SW 1271 (cell line): ENCODE data around the gene FBF1.
"Not testable (repeated sequence)": the region's sequence is repeated elsewhere in the genome, so short reads cannot be mapped to it uniquely, and the experiment has no call there.

ENCODE experiments used
- DNase-seq, 2 experiments: peaks; one replicate each; lab custom pipeline; 2025; lab: John Stamatoyannopoulos, UW

The FBF1 gene, protein sequence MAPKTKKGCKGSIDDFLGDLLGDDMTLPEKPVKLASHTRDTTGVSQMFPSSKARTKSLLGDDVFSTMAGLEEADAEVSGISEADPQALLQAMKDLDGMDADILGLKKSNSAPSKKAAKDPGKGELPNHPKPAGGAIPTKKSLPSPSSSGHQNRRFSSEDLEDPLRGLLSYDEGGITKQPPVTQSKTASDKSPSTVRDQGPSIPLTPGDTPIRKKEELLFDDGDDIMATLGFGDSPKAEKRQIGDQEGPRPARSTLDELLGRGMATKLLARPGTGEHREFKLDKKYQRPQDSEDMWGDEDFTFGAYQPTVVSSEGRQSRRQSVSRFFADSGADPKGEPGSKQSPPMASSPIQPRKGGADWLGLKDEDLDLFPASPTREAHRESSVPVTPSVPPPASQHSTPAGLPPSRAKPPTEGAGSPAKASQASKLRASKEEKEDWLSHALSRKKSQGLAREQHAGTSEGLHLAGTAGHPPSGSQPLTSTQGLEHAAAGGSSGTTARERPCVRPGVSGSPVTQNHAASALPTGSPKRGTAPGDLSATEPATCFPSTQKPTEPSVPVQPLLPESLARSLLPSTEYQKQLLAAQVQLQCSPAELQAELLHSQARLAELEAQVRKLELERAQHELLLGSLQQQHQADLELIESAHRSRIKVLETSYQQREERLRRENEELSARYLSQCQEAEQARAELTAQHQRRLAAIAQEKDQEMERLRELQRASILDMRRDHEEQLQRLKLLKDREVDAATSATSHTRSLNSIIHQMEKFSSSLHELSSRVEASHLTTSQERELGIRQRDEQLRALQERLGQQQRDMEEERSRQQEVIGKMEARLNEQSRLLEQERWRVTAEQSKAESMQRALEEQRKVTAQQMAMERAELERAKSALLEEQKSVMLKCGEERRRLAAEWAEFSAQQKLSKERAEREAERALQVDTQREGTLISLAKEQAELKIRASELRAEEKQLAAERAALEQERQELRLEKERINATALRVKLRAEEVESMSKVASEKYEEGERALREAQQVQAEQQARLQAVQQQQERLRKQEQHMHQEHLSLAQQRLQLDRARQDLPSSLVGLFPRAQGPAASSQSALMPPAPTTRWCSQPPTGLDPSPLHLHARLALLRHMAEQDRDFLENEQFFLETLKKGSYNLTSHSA

DNA sequence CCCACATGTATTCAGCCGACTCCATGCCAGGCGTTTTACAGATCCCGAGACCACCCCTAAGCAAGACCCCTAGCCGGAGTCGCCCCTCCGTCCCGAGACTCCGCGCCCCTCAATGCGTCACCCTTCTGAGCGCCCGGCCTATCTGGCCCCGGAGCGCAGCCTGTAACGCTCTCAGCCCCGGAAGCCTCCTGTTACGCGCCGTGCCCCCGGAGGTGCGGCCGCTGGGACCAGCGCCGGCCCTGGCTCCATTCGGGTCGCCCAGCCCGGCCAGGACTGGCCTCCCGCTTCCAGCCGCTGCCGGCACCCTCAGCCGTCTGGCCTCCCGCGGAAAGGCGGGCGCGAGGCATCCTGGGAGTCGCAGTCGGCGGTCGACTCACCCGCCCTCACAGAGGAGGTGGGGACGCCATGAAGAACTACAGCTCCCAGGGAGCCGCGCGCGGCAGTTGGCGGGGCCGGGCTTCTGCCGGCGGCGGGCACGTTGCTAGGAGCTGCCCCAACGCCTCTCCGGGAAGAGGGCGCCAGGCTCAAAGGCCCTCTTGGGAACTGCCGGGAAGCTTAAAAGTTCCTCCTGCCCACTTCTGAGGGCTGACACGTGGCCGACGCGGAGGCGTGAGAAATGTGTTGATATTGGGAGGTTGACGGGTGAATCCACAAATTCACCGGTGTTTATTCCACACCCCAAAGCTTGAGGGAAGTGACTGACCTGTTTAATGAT, at the start of gene FBF1:
FBF1 (minus strand) TSS at position 316 of the 715 bp plus-strand sequence. CDS start 2,893 bp downstream, outside the sequence.
- peak; percentile 79 to 92 for DNase-seq

DNA sequence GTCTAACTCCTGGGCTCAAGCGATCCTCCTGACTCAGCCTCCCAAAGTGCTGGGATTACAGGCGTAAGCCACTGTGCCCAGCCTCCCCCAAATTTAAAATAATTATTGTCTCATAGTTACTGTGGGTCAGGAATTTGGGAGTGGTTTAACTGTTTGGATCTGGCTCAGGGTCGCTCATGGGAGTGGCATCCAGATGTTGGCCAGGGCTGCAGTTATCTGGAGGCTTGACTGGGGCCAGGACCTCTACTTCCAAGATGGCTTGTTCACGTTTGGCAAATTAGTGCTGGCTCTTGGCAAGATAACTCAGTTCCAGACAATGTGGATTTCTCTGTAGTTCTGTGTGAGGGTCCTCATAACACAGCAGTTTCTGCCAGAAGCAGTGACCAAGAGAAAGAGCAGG, 46.2 kb upstream of the FBF1 start:
- no peak for DNase-seq

DNA sequence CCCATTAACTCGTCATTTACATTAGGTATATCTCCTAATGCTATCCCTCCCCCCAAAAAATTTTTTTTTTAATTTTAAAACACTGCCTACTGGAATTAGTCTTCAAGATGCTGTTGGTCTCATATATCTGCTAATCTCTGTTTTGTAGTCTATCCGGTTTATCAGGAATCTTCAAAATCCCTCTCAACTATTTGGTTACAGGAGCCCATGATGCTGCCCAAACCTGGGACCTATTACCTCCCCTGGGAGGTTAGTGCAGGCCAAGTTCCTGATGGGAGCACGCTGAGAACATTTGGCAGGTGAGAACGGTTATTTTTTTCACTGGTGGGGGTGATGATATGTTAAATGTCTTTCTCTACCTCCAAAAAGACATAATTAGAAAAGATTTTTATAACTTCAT, 45.1 kb upstream of the FBF1 start:
- no peak for DNase-seq

DNA sequence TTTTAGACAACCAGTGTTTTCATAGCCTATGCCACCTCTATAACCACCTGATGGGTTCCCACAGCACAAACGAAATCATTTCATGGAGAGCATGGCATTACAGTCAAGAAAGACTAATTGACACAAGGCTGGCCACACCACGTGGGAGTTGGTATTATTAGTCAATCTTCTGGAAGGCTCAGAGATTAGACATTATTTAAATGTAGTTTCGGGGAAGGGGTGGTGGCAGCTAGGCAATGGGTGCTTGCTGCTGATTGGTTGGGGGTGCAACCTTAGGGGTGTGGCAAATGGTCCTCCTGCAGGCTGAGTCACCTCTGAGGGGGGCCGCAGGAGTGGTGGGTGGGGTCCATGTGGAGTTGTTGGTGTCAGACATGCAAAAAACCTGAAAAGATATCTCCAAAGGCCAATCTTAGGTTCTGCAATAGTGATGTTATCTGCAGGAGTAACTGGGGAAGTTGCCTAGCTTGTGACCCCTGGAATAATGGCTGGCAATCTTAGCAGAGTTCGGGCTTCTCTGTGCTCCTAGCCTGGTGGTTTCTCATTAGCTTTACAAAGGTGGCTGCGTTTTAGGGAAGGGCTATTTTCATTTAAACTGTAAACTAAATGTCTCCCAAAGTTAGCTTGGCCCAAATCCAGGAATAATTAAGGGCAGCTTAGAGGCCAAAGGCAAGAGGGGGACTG, 42.8 kb upstream of the FBF1 start:
- no peak for DNase-seq

DNA sequence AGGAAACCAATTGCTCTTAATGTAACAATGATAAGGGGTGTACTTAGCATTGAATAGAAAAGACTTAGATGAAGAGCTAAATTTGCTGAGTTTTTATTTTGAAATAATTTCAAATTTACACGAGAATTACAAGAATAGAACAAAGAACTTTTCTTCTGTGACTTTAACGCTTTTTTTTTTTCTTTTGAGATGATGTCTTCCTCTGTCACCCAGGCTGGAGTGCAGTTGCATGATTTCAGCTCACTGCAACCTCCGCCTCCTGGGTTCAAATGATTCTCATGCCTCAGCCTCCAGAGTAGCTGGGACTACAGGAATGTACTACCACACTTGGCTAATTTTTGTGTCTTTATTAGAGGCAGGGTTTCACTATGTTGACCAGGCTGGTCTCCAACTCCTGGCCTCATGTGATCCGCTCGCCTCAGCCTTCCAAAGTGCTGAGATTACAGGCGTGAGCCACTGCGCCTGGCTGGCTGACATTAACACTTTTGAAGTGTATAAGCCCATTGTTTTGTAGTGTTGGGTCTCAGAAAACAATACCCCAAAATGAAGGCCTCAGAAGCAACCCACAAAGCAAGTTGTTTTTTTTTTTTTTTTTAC, 40.3 kb upstream of the FBF1 start:
- DNase-seq = no peak

DNA sequence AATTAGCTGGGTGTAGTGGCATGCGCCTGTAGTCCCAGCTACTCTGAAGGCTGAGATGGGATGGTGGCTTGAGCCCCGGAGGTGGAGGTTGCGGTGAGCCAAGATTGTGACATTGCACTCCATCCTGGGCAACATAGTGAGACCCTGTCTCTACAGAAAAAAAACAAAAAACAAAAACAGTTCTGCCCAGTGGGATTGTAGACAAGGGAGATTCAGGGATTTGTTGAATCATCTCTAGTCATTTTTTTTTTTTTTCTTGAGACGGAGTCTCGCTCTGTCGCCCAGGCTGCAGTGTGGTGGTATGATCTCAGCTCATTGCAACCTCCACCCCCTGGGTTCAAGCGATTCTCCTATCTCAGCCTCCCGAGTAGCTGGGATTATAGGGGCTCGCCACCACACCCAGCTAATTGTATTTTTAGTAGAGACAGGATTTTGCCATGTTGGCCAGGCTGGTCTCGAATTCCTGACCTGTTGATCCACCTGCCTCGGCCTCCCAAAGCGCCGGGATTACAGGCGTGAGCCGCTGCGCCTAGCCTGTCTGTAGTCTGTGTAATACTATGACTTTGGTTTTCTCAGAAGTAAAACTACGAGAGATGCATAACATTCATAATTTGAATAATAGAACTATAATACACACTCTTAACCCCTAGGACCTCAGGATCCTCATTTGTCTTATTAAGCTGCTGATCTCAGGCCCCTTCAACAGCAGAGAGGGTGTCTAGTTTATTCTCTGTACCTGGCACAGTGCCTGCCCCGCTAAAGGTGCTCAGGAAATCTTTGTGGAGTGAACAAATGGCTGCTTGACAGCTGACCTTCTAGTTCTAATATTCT, 39.6 kb upstream of the FBF1 start:
- DNase-seq = no peak

DNA sequence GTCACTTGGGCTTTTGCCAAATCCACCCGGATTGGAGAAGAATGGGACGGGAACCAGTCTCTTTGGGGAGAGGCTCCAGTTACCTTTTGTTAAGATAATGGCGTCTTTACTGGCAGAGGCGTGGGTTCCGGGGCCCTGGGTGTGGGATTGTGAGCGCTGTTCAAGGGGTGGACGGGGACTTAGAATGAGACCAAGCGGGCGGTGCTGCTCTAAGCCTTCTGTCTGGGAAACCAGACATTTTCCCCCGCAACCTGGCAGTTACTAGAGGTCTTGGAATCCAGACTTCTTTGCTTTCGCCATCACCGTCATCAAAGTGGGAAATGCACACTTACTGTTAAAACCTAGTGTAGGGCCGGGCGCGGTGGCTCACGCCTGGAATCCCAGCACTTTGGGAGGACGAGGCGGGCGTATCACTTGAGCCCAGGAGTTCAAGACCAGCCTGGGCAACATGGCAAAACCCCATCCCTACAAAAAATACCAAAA, 38.9 kb upstream of the FBF1 start:
- no peak for DNase-seq

DNA sequence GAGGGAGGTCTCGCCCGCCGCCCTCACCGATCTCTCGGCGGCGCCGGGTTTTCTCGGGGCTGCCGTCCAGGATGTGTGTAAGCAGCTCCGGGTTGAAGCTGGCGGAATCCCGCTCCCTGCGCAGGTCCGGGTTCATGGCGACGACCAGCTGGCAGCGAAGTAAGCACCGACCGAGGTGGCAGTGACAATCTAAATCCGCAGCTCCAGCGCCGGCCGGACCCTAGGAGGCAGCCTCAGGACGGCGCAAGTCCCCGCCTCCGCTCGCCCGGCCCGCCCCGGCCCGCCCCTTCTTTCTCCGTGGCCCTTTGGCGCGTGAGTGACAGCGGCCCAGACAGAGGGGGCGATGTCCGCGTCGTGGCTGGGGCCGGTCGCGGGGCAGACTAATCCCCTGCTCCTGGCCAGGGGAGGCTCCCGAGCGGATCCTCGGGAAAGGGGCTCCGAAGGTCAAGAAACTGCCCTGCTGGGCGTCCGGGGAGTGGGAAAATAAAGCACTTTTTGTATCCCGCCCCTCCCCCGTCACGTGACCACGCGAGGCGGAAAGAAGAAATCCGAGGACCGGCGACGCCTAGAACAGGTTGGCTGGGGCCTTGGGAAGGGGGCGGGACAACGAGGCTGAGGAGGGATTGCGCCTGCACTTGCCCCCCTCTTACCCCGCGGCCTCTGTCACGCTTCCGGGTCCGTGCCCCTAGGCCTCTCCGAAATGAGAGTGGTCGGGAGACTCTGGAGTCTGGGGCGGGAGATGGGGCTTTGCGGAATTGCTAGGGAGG, 38.3 kb upstream of the FBF1 start, which contains the start of the genes ACOX1 and TEN1:
ACOX1 (minus strand) TSS at position 229 of the 767 bp plus-strand sequence; CDS start at position 136, 93 bp downstream.
TEN1 (plus strand) TSS at position 303 of the 767 bp plus-strand sequence. CDS start 6,953 bp downstream, outside the sequence.
- peak; percentile 94 to 95 for DNase-seq

DNA sequence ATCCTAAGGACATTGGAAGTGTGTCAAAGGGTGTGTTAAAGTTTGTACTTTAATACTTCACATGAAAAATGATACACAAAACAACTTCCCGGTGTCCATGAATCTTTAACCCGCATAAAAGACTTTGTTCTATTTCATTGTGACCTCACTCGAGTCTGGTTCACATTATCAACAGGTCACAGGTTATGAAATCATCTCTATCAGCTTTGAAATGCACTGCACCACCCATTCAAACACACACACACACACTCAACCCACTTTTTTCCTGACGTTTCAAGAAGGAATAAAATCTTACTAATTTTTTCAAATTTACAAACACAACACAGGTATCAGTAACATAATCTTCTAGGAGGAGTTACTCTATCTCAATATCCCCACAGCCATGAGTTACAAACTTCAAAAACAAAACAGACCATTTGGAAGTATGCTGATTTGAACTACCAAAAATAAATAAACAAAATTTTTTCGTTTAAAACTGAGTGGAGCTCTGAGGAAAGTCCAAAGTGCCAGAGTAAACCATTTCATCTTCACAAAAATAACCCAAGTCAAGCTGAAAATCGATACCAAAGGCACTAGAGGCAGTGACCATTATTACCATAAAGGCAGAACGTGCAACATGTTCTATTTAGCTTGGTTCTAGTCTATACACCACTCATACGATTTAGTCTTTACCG, 35.5 kb upstream of the FBF1 start:
- DNase-seq = no peak

DNA sequence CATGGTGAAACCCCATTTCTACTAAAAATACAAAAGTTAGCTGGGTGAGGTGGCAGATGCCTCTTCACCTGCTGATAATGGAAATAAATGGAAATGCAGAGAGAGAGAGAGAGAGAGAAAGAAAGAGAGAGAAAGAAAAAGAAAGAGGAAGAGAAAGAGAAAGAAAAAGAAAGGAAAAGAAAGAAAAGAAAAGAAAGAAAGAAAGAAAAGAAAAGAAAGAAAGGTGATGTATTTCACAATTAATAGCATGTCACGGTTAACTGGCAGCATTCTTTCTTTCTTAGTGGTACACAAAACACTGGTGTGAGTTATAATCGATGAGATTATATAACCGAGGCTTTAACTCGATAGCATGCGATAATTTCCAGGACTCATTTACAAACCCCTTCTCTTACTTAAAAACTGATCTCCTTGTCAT, 34.9 kb upstream of the FBF1 start:
- no peak for DNase-seq

DNA sequence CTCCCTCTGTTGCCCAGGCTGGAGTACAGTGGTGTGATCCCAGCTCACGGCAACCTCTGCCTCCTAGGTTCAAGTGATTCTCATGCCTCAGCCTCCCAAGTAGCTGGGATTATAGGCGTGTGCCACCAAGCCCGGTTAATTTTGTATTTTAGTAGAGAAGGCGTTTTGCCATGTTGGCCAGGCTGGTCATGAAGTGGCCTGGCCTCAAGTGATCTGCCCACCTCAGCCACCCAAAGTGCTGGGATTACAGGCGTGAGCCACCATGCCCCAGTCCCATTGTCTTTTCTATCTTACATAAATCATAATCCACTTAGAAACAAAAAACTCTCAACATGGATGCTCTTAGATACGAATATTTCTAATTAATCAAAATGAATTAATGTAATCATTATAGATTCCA, 34.3 kb upstream of the FBF1 start:
- not testable (repeated sequence) for DNase-seq

DNA sequence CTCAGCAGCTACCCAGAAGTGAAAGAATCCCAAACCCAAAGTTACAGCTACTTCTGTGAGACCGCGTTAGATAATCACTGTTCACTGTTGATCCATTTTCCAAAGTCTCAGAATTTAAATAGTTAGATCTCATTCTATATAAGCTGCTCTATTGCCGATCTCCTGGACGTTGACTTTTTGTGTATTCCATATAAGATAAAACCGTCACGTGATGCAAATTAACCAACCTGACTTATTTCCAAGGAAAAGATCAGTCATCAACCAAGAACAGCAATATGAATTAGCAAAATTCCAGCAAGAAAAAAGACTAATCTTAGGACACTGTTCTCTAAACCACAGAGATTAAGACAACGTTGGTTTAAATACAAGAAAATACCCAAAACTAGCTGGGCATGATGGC, 29.8 kb upstream of the FBF1 start:
- DNase-seq = no peak

DNA sequence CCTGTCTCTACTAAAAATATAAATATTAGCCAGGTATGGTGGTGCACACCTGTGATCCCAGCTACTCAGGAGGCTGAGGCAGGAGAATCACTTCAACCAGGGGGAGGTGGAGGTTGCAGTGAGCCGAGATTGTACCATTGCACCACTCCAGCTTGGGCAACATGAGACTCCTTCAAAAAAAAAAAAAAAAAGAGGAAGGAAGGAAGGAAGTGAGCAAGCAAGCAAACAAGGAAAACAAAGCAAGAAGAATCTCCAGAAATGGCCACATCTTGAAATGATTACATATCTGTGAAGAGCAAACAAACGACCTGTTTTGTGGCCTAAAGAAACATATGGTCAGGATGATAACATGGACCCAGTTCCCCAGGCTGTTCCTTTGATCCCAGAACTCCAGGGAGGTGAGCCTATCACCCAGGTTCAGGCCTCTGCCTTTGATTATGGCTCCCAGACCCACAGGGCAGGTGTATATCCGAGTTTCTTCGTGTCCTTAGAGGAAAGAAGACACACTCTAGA, 29.2 kb upstream of the FBF1 start:
- DNase-seq = no peak

DNA sequence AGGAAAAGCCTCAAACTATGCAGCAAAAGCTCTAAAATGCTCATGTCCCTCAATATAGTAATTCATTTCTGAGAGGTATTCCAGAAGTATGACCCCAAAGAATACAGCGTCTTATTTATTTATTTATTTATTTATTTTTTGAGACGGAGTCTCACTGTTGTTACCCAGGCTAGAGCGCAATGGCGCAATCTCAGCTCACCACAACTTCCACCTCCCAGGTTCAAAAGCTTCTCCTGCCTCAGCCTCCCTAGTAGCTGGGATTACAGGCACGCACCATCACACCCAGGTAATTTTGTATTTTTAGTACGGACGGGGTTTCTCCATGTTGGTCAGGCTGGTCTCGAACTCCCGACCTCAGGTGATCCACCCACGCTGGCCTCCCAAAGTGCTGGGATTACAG, 28.2 kb upstream of the FBF1 start:
- DNase-seq = not testable (repeated sequence)

DNA sequence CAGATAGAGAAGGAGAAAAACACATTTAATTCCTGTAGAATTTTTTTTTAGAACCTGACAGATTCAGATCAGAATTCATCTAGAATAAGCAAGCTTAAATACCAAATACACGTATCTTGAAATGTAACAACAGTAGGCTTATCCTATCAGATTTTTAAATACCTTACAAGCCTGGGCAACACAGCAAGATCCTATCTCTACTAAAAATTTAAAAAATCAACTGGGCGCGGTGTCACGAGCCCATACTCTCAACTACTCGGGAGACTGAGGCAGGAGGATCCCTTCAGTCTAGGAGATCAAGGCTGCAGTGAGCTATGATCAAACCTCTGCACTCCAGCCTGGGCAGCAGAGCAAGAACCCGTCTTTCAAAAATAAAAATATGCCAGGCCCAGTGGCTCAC, 24.6 kb upstream of the FBF1 start:
- no peak for DNase-seq

DNA sequence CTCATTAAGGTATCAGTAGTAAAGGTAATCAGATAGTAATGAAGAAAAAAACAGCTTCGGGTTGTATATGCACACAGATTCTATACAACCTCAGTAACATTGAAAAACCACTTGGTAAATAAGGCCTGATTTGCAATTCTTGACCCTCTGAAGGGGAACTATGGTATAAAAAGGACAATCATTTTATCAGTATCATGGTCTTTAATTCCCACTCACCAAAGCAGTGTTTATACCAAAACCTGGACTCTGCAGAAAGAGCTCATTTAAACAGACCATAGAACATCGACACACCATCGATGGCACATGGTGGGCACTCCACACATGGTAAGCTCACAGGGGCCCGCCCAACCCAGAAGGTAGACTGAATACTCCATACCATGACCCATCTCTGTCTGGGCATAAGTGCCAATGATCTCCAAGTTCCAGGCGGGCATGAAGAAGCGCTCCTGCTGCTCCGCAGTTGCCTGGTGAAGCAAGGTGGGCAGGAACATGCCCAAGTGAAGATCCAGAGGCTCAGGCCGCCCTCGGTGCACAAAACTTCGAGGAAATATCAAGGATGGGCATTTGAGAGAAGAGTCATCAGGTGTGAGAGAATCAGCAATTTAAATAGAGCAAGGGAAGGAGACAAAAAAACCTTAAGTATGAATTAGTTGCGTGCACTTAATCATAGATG, 19.1 kb upstream of the FBF1 start:
- no peak for DNase-seq
